Mucosa of rectum (tissue), 2 donors: ENCODE data around the gene EPS8.

Source experiments
- H3K27ac ChIP-seq, 2 donors: one replicate each; pipeline ENCODE4 v1.7.0; 2013; ENCODE audit warnings: inconsistent platforms in 2 of 2, low read depth in 2 of 2, low read length in 2 of 2
- H3K27me3 ChIP-seq, 2 donors: one replicate each; pipeline ENCODE4 v1.7.0; 2013; ENCODE audit warnings: low read length in 2 of 2; ENCODE audit not compliant: control insufficient read depth in 2 of 2, insufficient read depth in 2 of 2
- H3K36me3 ChIP-seq, 2 donors: one replicate each; pipeline ENCODE4 v1.7.0; 2013; ENCODE audit warnings: low read length in 2 of 2; ENCODE audit not compliant: control insufficient read depth in 2 of 2, insufficient read depth in 2 of 2
- H3K4me1 ChIP-seq, 2 donors: one replicate each; pipeline ENCODE4 v1.7.0; 2013; ENCODE audit warnings: low read length in 2 of 2, mild to moderate bottlenecking in 1 of 2; ENCODE audit not compliant: control insufficient read depth in 2 of 2, insufficient read depth in 2 of 2
- H3K4me3 ChIP-seq, 2 donors: one replicate each; pipeline ENCODE4 v1.7.0; 2013; ENCODE audit warnings: low read length in 2 of 2
- H3K9ac ChIP-seq, 2 donors: one replicate each; pipeline ENCODE4 v1.7.0; 2013; ENCODE audit warnings: low read length in 2 of 2, low read depth in 1 of 2, mild to moderate bottlenecking in 1 of 2
- H3K9me3 ChIP-seq, 2 donors: one replicate each; pipeline ENCODE4 v1.7.0; 2013; ENCODE audit warnings: low read length in 2 of 2; ENCODE audit not compliant: control insufficient read depth in 2 of 2
- donor health status: healthy.
- donor health status: Normal muscosa, but diverticular disease.

Gene EPS8

GRCh38 chr12:15738438-15739015 is 50.7 kb downstream of the EPS8 start:
- Histone ChIP-seq H3K9me3 (no peaks in the 10 kb centered on the region), H3K36me3 (no peaks in the 10 kb centered on the region), H3K4me1 (peaks cover 9 to 22% of the 10 kb centered on the region in 2 donors), H3K4me3 (no peak overlapping the region), H3K27ac (no peak overlapping the region), H3K27me3 (no peaks in the 10 kb centered on the region), H3K9ac (no peak overlapping the region)

GRCh38 chr12:15735837-15736615 is 53.2 kb downstream of the EPS8 start:
- H3K36me3 ChIP-seq = no peaks in the 10 kb centered on the region
- no peaks in the 10 kb centered on the region for H3K27me3 ChIP-seq
- H3K4me1 ChIP-seq = peaks cover 22 to 39% of the 10 kb centered on the region in 2 donors
- peak overlapping the region in 1 of 2 donors; percentile 4 for H3K9ac ChIP-seq
- H3K9me3 ChIP-seq = no peaks in the 10 kb centered on the region
- H3K27ac ChIP-seq = peak overlapping the region; percentile 49 to 61
- peak overlapping the region in 1 of 2 donors; percentile 43 for H3K4me3 ChIP-seq

GRCh38 chr12:15733136-15733535 is 56.1 kb downstream of the EPS8 start:
- H3K9me3 ChIP-seq = no peaks in the 10 kb centered on the region
- no peaks in the 10 kb centered on the region for H3K36me3 ChIP-seq
- no peaks in the 10 kb centered on the region for H3K27me3 ChIP-seq
- peaks cover 22 to 43% of the 10 kb centered on the region in 2 donors for H3K4me1 ChIP-seq
- H3K27ac ChIP-seq = peak overlapping the region; percentile 29 to 72
- H3K9ac ChIP-seq = peak overlapping the region in 1 of 2 donors; percentile 19
- H3K4me3 ChIP-seq = no peak overlapping the region

GRCh38 chr12:15732341-15733061 is 56.7 kb downstream of the EPS8 start:
- Histone ChIP-seq H3K4me1 (peaks cover 27 to 45% of the 10 kb centered on the region in 2 donors), H3K9me3 (no peaks in the 10 kb centered on the region), H3K9ac (peak overlapping the region in 1 of 2 donors; percentile 19), H3K36me3 (no peaks in the 10 kb centered on the region), H3K27me3 (no peaks in the 10 kb centered on the region), H3K4me3 (peak overlapping the region in 1 of 2 donors; percentile 23), H3K27ac (peak overlapping the region; percentile 29 to 72)

GRCh38 chr12:15731940-15732339 is 57.2 kb downstream of the EPS8 start:
- no peaks in the 10 kb centered on the region for H3K36me3 ChIP-seq
- no peaks in the 10 kb centered on the region for H3K9me3 ChIP-seq
- no peak overlapping the region for H3K9ac ChIP-seq
- no peaks in the 10 kb centered on the region for H3K27me3 ChIP-seq
- peak overlapping the region; percentile 3 to 72 for H3K27ac ChIP-seq
- no peak overlapping the region for H3K4me3 ChIP-seq
- peaks cover 27 to 40% of the 10 kb centered on the region in 2 donors for H3K4me1 ChIP-seq

- no peaks in the 10 kb centered on the region for H3K36me3 ChIP-seq
- H3K27me3 ChIP-seq = no peaks in the 10 kb centered on the region
- H3K9me3 ChIP-seq = no peaks in the 10 kb centered on the region
- no peak overlapping the region for H3K27ac ChIP-seq
- H3K9ac ChIP-seq = no peak overlapping the region
- H3K4me1 ChIP-seq = peaks cover 23 to 34% of the 10 kb centered on the region in 2 donors
- H3K4me3 ChIP-seq = no peak overlapping the region
These were observed 60.1 kb downstream of the EPS8 start for GRCh38 chr12:15729097-15729496.

GRCh38 chr12:15728118-15728598 is 61.0 kb downstream of the EPS8 start:
- Histone ChIP-seq H3K27ac (peak overlapping the region; percentile 19 to 54), H3K4me1 (peaks cover 19 to 32% of the 10 kb centered on the region in 2 donors), H3K9me3 (no peaks in the 10 kb centered on the region)

GRCh38 chr12:15726878-15727150 is 62.4 kb downstream of the EPS8 start:
- H3K27ac ChIP-seq = no peak overlapping the region

More at GRCh38 chr12:15728118-15728598, 61.0 kb downstream of the EPS8 start:
- Histone ChIP-seq H3K36me3 (no peaks in the 10 kb centered on the region), H3K27me3 (no peaks in the 10 kb centered on the region), H3K9ac (no peak overlapping the region), H3K4me3 (peak overlapping the region in 1 of 2 donors; percentile 14)

GRCh38 chr12:15726027-15726877 is 62.9 kb downstream of the EPS8 start:
- no peak overlapping the region for H3K9ac ChIP-seq
- peaks cover 7 to 17% of the 10 kb centered on the region in 2 donors for H3K4me1 ChIP-seq
- H3K36me3 ChIP-seq = no peaks in the 10 kb centered on the region
- peak overlapping the region; percentile 2 to 29 for H3K27ac ChIP-seq
- no peak overlapping the region for H3K4me3 ChIP-seq
- H3K9me3 ChIP-seq = no peaks in the 10 kb centered on the region
- no peaks in the 10 kb centered on the region for H3K27me3 ChIP-seq

More at GRCh38 chr12:15726878-15727150, 62.4 kb downstream of the EPS8 start:
- H3K4me1 ChIP-seq = peaks cover 9 to 20% of the 10 kb centered on the region in 2 donors
- H3K4me3 ChIP-seq = no peak overlapping the region
- H3K27me3 ChIP-seq = no peaks in the 10 kb centered on the region
- H3K9ac ChIP-seq = no peak overlapping the region
- no peaks in the 10 kb centered on the region for H3K36me3 ChIP-seq
- no peaks in the 10 kb centered on the region for H3K9me3 ChIP-seq
